H1 (cell line): Measurements from ENCODE around the gene TSPAN32. TPM values are rescaled to one million over a fixed set of nuclear protein-coding genes. Genes with fewer than 3 reads are reported as not detected.

ENCODE experiments used
- CTCF ChIA-PET: fragments of 300-600 bp; sonication (Branson Sonifier 250); formaldehyde crosslinking; loops from one replicate; lab custom pipeline; 2021; ENCODE audit not compliant: partially characterized antibody; lab: Charles Lee
- POLR2A ChIA-PET: fragments of 300-600 bp; sonication (Branson Sonifier 250); formaldehyde crosslinking; loops from one replicate; lab custom pipeline; 2021; ENCODE audit warnings: inconsistent platforms; ENCODE audit not compliant: partially characterized antibody; lab: Charles Lee
- DNase-seq, 2 experiments: peaks; one replicate each; pipeline versions ENCODE4 v3.0.0 to v3.0.0-alpha.2; 2010 to 2022; ENCODE audit warnings: low spot score in 2 of 2, low read depth in 1 of 2, mixed read lengths in 1 of 2
- FAIRE-seq: peaks from 2 replicates; lab custom pipeline; 2011; peaks lifted over from hg19 to GRCh38; lab: Jason Lieb, UNC
- H2AFZ ChIP-seq: 2 replicates; pipeline ENCODE4 v1.8.1; 2012; ENCODE audit warnings: low read length, inconsistent platforms
- H2AK5ac ChIP-seq: 2 replicates; pipeline ENCODE4 v1.6.1; 2013; ENCODE audit warnings: low read depth, low read length
- H2BK120ac ChIP-seq: replicated peaks from 2 replicates; pipeline ENCODE3; 2013; ENCODE audit warnings: low read depth, low read length, inconsistent platforms
- H2BK12ac ChIP-seq: 2 replicates; pipeline ENCODE4 v1.6.1; 2013; ENCODE audit warnings: low read depth, low read length
- H2BK15ac ChIP-seq: 2 replicates; pipeline ENCODE4 v1.6.1; 2013; ENCODE audit warnings: low read length
- H2BK20ac ChIP-seq: 2 replicates; pipeline ENCODE4 v1.6.1; 2013; ENCODE audit warnings: low read length
- H2BK5ac ChIP-seq: 2 replicates; pipeline ENCODE4 v1.6.1; 2013; ENCODE audit warnings: low read depth, low read length
- H3K14ac ChIP-seq: 2 replicates; pipeline ENCODE4 v1.6.1; 2013; ENCODE audit warnings: inconsistent platforms; ENCODE audit not compliant: insufficient read length
- H3K18ac ChIP-seq: 2 replicates; pipeline ENCODE4 v1.6.1; 2013; ENCODE audit warnings: low read length; ENCODE audit errors: extremely low read depth
- H3K23ac ChIP-seq: 2 replicates; pipeline ENCODE4 v1.6.1; 2013; ENCODE audit warnings: inconsistent platforms; ENCODE audit not compliant: insufficient read length
- H3K23me2 ChIP-seq: 2 replicates; pipeline ENCODE4 v1.6.1; 2013; ENCODE audit warnings: low read depth, low read length
- H3K27ac ChIP-seq: 2 replicates; pipeline ENCODE4 v1.6.1; 2011; ENCODE audit warnings: low read depth, low read length, inconsistent platforms
- H3K27me3 ChIP-seq, 4 experiments: replicated peaks in 1 of 4; 1 replicate in 1 of 4; 2 replicates in 3 of 4; pipeline versions ENCODE4 v1.6.1 to v1.8.1; 2011 to 2013; ENCODE audit warnings: low read length in 3 of 4, mild to moderate bottlenecking in 3 of 4, inconsistent platforms in 2 of 4, mixed read lengths in 2 of 4, moderate library complexity in 1 of 4; ENCODE audit not compliant: control insufficient read depth in 3 of 4, insufficient read depth in 3 of 4; ENCODE audit errors: extremely low read depth in 1 of 4
- H3K36me3 ChIP-seq, 4 experiments: 2 replicates each; pipeline versions ENCODE4 v1.6.1 to v1.8.1; 2011 to 2013; ENCODE audit warnings: mild to moderate bottlenecking in 4 of 4, low read length in 3 of 4, moderate library complexity in 2 of 4, control low read depth in 1 of 4, inconsistent platforms in 1 of 4; ENCODE audit not compliant: insufficient read depth in 4 of 4, control insufficient read depth in 2 of 4
- H3K4ac ChIP-seq: replicated peaks from 2 replicates; pipeline ENCODE3; 2013; ENCODE audit warnings: low read length, low read depth, mixed read lengths, inconsistent platforms; ENCODE audit not compliant: insufficient read length
- H3K4me1 ChIP-seq, 4 experiments: replicated peaks in 1 of 4; 1 replicate in 1 of 4; 2 replicates in 3 of 4; pipeline versions ENCODE4 v1.6.1 to v1.8.1; 2011 to 2013; ENCODE audit warnings: low read length in 3 of 4, inconsistent platforms in 2 of 4, mixed read lengths in 1 of 4; ENCODE audit not compliant: insufficient read depth in 4 of 4, control insufficient read depth in 3 of 4
- H3K4me2 ChIP-seq, 2 experiments: 2 replicates each; pipeline versions ENCODE4 v1.6.1 to v1.8.1; 2011 to 2013; ENCODE audit warnings: low read depth in 2 of 2, low read length in 2 of 2, control low read depth in 1 of 2, inconsistent platforms in 1 of 2, mild to moderate bottlenecking in 1 of 2; ENCODE audit not compliant: insufficient read depth in 1 of 2
- H3K4me3 ChIP-seq, 4 experiments: fragments of 200-600, 300-600 bp in 1 of 4; sonication (generic), shearing (Covaris generic), sonication (Bioruptor Twin) in 1 of 4; 2 replicates each; pipeline versions ENCODE4 v1.5.1 to v1.8.1; 2011 to 2016; ENCODE audit warnings: low read length in 4 of 4, low read depth in 3 of 4, control low read depth in 2 of 4, inconsistent platforms in 2 of 4, mild to moderate bottlenecking in 2 of 4, mixed read lengths in 1 of 4, moderate library complexity in 1 of 4; ENCODE audit not compliant: insufficient read depth in 2 of 4; ENCODE audit errors: extremely low read depth in 1 of 4
- H3K56ac ChIP-seq: replicated peaks from 2 replicates; pipeline ENCODE3; 2013; ENCODE audit warnings: low read depth, mild to moderate bottlenecking, mixed read lengths, low read length, inconsistent platforms; ENCODE audit not compliant: insufficient read length
- H3K79me1 ChIP-seq: 2 replicates; pipeline ENCODE4 v1.6.1; 2013; ENCODE audit warnings: low read depth, low read length, control low read depth
- H3K79me2 ChIP-seq, 2 experiments: 2 replicates each; pipeline versions ENCODE4 v1.6.1 to v1.8.1; 2012 to 2013; ENCODE audit warnings: low read length in 2 of 2, mild to moderate bottlenecking in 2 of 2, inconsistent platforms in 1 of 2; ENCODE audit not compliant: insufficient read depth in 2 of 2, control insufficient read depth in 1 of 2
- H3K9ac ChIP-seq, 4 experiments: replicated peaks in 1 of 4; 1 replicate in 1 of 4; 2 replicates in 3 of 4; pipeline versions ENCODE4 v1.6.1 to v1.8.1; 2011 to 2013; ENCODE audit warnings: low read depth in 3 of 4, low read length in 3 of 4, control low read depth in 2 of 4, mild to moderate bottlenecking in 2 of 4, moderate library complexity in 2 of 4, inconsistent platforms in 1 of 4; ENCODE audit errors: extremely low read depth in 1 of 4
- H3K9me3 ChIP-seq, 2 experiments: 2 replicates each; pipeline versions ENCODE4 v1.6.1 to v1.8.1; 2012 to 2013; ENCODE audit warnings: mild to moderate bottlenecking in 2 of 2, moderate library complexity in 2 of 2, control low read depth in 1 of 2, inconsistent platforms in 1 of 2, low read depth in 1 of 2, low read length in 1 of 2, mixed read lengths in 1 of 2; ENCODE audit not compliant: insufficient read depth in 2 of 2
- H4K20me1 ChIP-seq, 2 experiments: replicated peaks in 1 of 2; 2 replicates each; pipeline versions ENCODE3 to v1.8.1; 2011 to 2013; ENCODE audit warnings: inconsistent platforms in 2 of 2, low read length in 2 of 2, mild to moderate bottlenecking in 1 of 2; ENCODE audit not compliant: insufficient read depth in 2 of 2, control insufficient read depth in 1 of 2
- H4K5ac ChIP-seq: 2 replicates; pipeline ENCODE4 v1.6.1; 2013; ENCODE audit warnings: low read length, low read depth, mixed read lengths, inconsistent platforms; ENCODE audit not compliant: insufficient read length
- H4K8ac ChIP-seq: 2 replicates; pipeline ENCODE4 v1.8.0; 2013; ENCODE audit warnings: mild to moderate bottlenecking, moderate library complexity, low read length, inconsistent platforms; ENCODE audit not compliant: insufficient read depth; ENCODE audit errors: extremely low read depth
- H4K91ac ChIP-seq: replicated peaks from 2 replicates; pipeline ENCODE3; 2013; ENCODE audit warnings: low read length, mixed read lengths, inconsistent platforms; ENCODE audit not compliant: insufficient read length
- ATF3 ChIP-seq: IDR thresholded peaks from 2 replicates; pipeline ENCODE4 v1.6.1; 2011; ENCODE audit warnings: low read depth, mild to moderate bottlenecking, low read length; ENCODE audit not compliant: insufficient read depth
- E2F6 ChIP-seq: IDR thresholded peaks from 2 replicates; pipeline ENCODE4 v1.6.1; 2012; ENCODE audit warnings: inconsistent platforms
- WGBS, 2 experiments: shearing (Covaris generic) in 1 of 2; methylation state at CpG; one replicate each; pipeline versions ENCODE4 v1.1.6 to v1.1.7; 2013 to 2015; ENCODE audit warnings: low lambda C conversion rate in 2 of 2, mixed read lengths in 2 of 2, inconsistent platforms in 1 of 2, low coverage in 1 of 2, missing lambda C conversion rate in 1 of 2; ENCODE audit not compliant: insufficient replicate concordance in 2 of 2, insufficient coverage in 1 of 2, insufficient read length in 1 of 2; ENCODE audit errors: extremely low coverage in 1 of 2, missing lambda C conversion rate in 1 of 2; 5-methylcytosine and 5-hydroxymethylcytosine counted together
- polyA plus RNA-seq, 7 experiments: library from polyadenylated mRNA; depleted of rRNA in 3 of 7; stranded (reverse) in 5 of 7; unstranded in 2 of 7; fragments of >200 nt in 5 of 7; fragments of 200-250 nt in 2 of 7; gene quantifications; 1 replicate in 5 of 7; 2 replicates in 1 of 7; 4 replicates in 1 of 7; pipeline versions ENCODE4 v1.2.1 to v1.2.3, GENCODE V29; 2011 to 2013; ENCODE audit warnings: missing spikeins in 2 of 7, mixed read lengths in 2 of 7
- total RNA-seq: library from RNA; stranded (reverse); fragmentation: NEBNext Ultra II Directional; extraction: Animal tissue kit (Norgen Biotek cat#: 25700); gene quantifications from 2 replicates; pipeline ENCODE4 v1.2.1, GENCODE V29; 2021

The TSPAN32 gene
- total and polyA plus RNA-seq, 2 of the 8 experiments (the other 6 are each of a cell fraction or from before 2014, with no cell fraction given) = not detected

GRCh38 chr11:2260491-2261364 is 41.1 kb upstream of the TSPAN32 start:
- Histone ChIP-seq H4K8ac (no peak overlapping the region), H2BK15ac (no peak overlapping the region), H3K14ac (no peak overlapping the region), H3K4ac (no peak overlapping the region), H3K27me3 (peaks cover 0 to 10% (median under 1%) of the 10 kb centered on the region in 4 experiments; a peak in 5 of 7 replicates), H3K36me3 (no peaks in the 10 kb centered on the region), H2BK20ac (no peak overlapping the region), H4K91ac (no peak overlapping the region), H3K4me2 (no peak overlapping the region), H3K9me3 (no peaks in the 10 kb centered on the region), H3K4me1 (no peaks in the 10 kb centered on the region; a peak in 1 of 7 replicates), H2AK5ac (no peak overlapping the region), H3K27ac (no peak overlapping the region), H3K4me3 (no peak overlapping the region), H4K5ac (no peak overlapping the region), H2BK12ac (no peak overlapping the region), H2BK5ac (no peak overlapping the region), H3K23me2 (no peaks in the 10 kb centered on the region), H3K23ac (no peak overlapping the region), H4K20me1 (peaks cover 0 to 1% of the 10 kb centered on the region in 2 experiments), H3K18ac (no peak overlapping the region), H3K9ac (no peak overlapping the region), H3K79me2 (no peaks in the 10 kb centered on the region), H2AFZ (no peak overlapping the region), H3K79me1 (no peaks in the 10 kb centered on the region), H3K56ac (no peak overlapping the region), H2BK120ac (no peak overlapping the region)
- TF ChIP-seq ATF3 (no peak), E2F6 (no peak)
- ChIA-PET CTCF (interaction anchor here (0.6 to 1.3 kb wide), 4 partner anchors 36 to 74 kb away, joined by 3 to 4 read pairs (median 3); no protein-coding TSS in a partner anchor), POLR2A (no interaction called here)
- DNase-seq = no peak
- 89% methylated on average over 24 of the region's 26 CpGs; no CpG with 5 or more reads in 1 of the 2 experiments for WGBS, 2 experiments
- no peak for FAIRE-seq
